ENCODE measurements around the gene ADAMTS12. TPM values are rescaled to one million over a fixed set of nuclear protein-coding genes. Genes with fewer than 3 reads are reported as not detected.
A peak's percentile ranks its signal among the peaks of the same experiment; 100 is the strongest.

Gene ADAMTS12
- total RNA-seq, 1 experiment from 2014 or later, result not detected

DNA sequence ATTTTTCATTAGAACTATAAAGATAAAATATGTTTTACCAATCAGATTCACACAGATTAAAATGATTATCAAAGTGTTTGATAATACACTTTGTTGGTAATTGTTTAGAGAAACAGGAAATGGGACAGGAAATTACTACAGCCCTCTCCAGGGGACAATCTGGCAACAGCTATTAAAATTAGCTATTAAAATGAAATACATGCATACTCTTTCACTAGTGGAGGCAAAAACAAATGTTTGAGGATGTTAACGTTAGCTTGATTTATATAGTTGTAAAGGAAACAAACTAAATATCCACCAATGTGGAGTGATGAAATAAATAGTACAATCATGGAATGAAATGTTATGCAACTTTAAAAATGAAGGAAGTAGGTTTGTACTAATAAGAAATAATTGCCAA lies 397.3 kb downstream of the ADAMTS12 start:
- Mint-ChIP-seq H3K27ac (ENCODE audit: unreplicated experiment) (no peak overlapping the region), H3K4me3 (ENCODE audit: unreplicated experiment) (no peak overlapping the region), H3K4me1 (ENCODE audit: low read depth, unreplicated experiment) (peaks cover 16% of the 10 kb centered on the region), H3K27me3 (ENCODE audit: insufficient read depth, unreplicated experiment) (no peaks in the 10 kb centered on the region), H3K36me3 (ENCODE audit: insufficient read depth, unreplicated experiment) (no peaks in the 10 kb centered on the region), H3K9me3 (ENCODE audit: unreplicated experiment) (peaks cover 18% of the 10 kb centered on the region)
- CTCF ChIA-PET, result no interaction called here
- Histone ChIP-seq H3K9me3 (no peaks in the 10 kb centered on the region), H3K36me3 (ENCODE audit: control insufficient read depth, insufficient read depth, low read length) (no peaks in the 10 kb centered on the region), H3K4me1 (peaks cover 17% of the 10 kb centered on the region; the same call in 1 of the 2 replicates), H3K27me3 (replicated peaks; ENCODE audit: control insufficient read depth, insufficient read depth, low read length) (no peaks in the 10 kb centered on the region), H3K4me3 (ENCODE audit: low read depth, low read length) (no peak overlapping the region)
- BruUV-seq (replicated peaks), result no TSS peak
- intact Hi-C loops (cut with micrococcal nuclease; ENCODE audit: unreplicated experiment), result no loop called here
- TF ChIP-seq, protein P1, sequence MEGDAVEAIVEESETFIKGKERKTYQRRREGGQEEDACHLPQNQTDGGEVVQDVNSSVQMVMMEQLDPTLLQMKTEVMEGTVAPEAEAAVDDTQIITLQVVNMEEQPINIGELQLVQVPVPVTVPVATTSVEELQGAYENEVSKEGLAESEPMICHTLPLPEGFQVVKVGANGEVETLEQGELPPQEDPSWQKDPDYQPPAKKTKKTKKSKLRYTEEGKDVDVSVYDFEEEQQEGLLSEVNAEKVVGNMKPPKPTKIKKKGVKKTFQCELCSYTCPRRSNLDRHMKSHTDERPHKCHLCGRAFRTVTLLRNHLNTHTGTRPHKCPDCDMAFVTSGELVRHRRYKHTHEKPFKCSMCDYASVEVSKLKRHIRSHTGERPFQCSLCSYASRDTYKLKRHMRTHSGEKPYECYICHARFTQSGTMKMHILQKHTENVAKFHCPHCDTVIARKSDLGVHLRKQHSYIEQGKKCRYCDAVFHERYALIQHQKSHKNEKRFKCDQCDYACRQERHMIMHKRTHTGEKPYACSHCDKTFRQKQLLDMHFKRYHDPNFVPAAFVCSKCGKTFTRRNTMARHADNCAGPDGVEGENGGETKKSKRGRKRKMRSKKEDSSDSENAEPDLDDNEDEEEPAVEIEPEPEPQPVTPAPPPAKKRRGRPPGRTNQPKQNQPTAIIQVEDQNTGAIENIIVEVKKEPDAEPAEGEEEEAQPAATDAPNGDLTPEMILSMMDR (IDR thresholded peaks at IDR 0.05; ENCODE audit: insufficient read depth in 1 of 2, low read depth in 1 of 2, low read length in 1 of 2, severe bottlenecking in 1 of 2, unreplicated experiment in 1 of 2), result no peak
- DNase-seq, result no peak
- POLR2A ChIA-PET, result no interaction called here

DNA sequence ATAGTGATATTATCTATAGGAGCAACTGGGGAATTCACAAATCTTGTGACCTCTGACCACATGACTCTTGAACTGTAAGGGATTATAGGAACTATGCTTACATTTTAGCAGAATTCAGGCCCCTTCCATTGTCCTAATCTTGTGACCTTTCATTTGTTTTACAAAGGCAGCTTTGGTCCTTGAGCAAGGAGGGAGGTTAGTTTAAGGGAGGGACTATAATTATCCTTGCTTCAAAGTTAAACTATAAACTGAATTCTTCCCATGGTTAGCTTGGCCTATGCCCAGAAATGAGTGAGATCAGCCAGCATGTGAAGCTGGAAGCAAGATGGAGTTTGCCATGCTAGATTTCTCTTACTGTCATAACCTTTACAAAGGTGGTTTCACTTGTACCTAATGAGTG lies 399.8 kb downstream of the ADAMTS12 start:
- Mint-ChIP-seq H3K27ac (ENCODE audit: unreplicated experiment) (no peak overlapping the region), H3K27me3 (ENCODE audit: insufficient read depth, unreplicated experiment) (no peaks in the 10 kb centered on the region), H3K4me1 (ENCODE audit: low read depth, unreplicated experiment) (peaks cover 16% of the 10 kb centered on the region), H3K4me3 (ENCODE audit: unreplicated experiment) (no peak overlapping the region), H3K36me3 (ENCODE audit: insufficient read depth, unreplicated experiment) (no peaks in the 10 kb centered on the region), H3K9me3 (ENCODE audit: unreplicated experiment) (peaks cover 27% of the 10 kb centered on the region)
- DNase-seq, result peak in 1 of 2 experiments; percentile 34
- ChIA-PET CTCF (no interaction called here), POLR2A (no interaction called here)
- intact Hi-C loops (cut with micrococcal nuclease; ENCODE audit: unreplicated experiment), result no loop called here
- TF ChIP-seq, protein P1 (IDR thresholded peaks at IDR 0.05; ENCODE audit: insufficient read depth in 1 of 2, low read depth in 1 of 2, low read length in 1 of 2, severe bottlenecking in 1 of 2, unreplicated experiment in 1 of 2), result no peak
- no TSS peak for BruUV-seq (replicated peaks)
- Histone ChIP-seq H3K9me3 (no peaks in the 10 kb centered on the region), H3K4me3 (ENCODE audit: low read depth, low read length) (no peak overlapping the region), H3K4me1 (peaks cover 17% of the 10 kb centered on the region; the same call in 1 of the 2 replicates), H3K36me3 (ENCODE audit: control insufficient read depth, insufficient read depth, low read length) (no peaks in the 10 kb centered on the region), H3K27me3 (replicated peaks; ENCODE audit: control insufficient read depth, insufficient read depth, low read length) (no peaks in the 10 kb centered on the region)

DNA sequence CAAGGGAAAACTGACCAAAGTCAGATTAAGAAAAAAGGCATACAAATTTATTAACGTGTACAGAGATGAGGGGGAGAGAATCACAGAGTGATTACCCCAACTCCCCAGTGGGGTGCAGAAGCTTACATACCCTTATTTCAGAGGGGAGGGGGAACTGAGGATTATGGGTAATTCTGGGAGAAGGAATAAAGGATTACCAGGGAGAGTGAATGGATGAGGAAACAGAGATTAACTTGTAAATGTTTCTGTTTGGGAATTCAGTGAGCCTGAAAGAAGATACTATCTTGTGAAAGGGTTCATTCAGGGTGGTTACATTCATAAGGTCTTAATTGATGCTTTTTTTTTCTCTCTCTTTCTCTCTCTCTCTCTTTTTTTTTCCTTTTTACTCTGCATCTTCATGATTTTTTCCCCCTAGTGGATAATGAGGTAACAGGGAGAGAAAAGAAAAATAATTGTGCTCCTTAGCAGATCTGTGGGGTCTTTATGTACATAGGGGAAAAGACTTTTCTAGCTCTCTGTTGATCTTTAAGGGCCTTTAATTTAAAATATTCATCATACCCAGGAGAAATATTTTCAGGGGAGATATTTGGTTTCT lies 401.6 kb downstream of the ADAMTS12 start:
- TF ChIP-seq, protein P1 (IDR thresholded peaks at IDR 0.05; ENCODE audit: insufficient read depth in 1 of 2, low read depth in 1 of 2, low read length in 1 of 2, severe bottlenecking in 1 of 2, unreplicated experiment in 1 of 2), result no peak

More for the DNA sequence above, 401.6 kb downstream of the ADAMTS12 start:
- peaks cover 16% of the 10 kb centered on the region for H3K4me1 Mint-ChIP-seq (ENCODE audit: low read depth, unreplicated experiment)
- ChIA-PET POLR2A (no interaction called here), CTCF (no interaction called here)
- intact Hi-C loops (cut with micrococcal nuclease; ENCODE audit: unreplicated experiment), result no loop called here
- BruUV-seq (replicated peaks), result no TSS peak
- H3K36me3 ChIP-seq (ENCODE audit: control insufficient read depth, insufficient read depth, low read length), result no peaks in the 10 kb centered on the region
- no peak for DNase-seq
- H3K27ac Mint-ChIP-seq (ENCODE audit: unreplicated experiment), result no peak overlapping the region
- no peaks in the 10 kb centered on the region for H3K27me3 ChIP-seq (replicated peaks; ENCODE audit: control insufficient read depth, insufficient read depth, low read length)
- H3K36me3 Mint-ChIP-seq (ENCODE audit: insufficient read depth, unreplicated experiment), result no peaks in the 10 kb centered on the region
- H3K4me3 ChIP-seq (ENCODE audit: low read depth, low read length), result no peak overlapping the region
- H3K27me3 Mint-ChIP-seq (ENCODE audit: insufficient read depth, unreplicated experiment), result no peaks in the 10 kb centered on the region
- peaks cover 27% of the 10 kb centered on the region for H3K9me3 Mint-ChIP-seq (ENCODE audit: unreplicated experiment)
- no peaks in the 10 kb centered on the region for H3K9me3 ChIP-seq
- H3K4me3 Mint-ChIP-seq (ENCODE audit: unreplicated experiment), result no peak overlapping the region
- H3K4me1 ChIP-seq, result peaks cover 17% of the 10 kb centered on the region; the same call in 1 of the 2 replicates
